IMR-90 (cell line): ENCODE results near the gene UPF1. TPM values are rescaled to one million over a fixed set of nuclear protein-coding genes. Genes with fewer than 3 reads are reported as not detected.

ENCODE experiments used
- ATAC-seq: fragments of 200-7000 bp; cut with Tn5 transposase; 2 replicates; pipeline ENCODE4 v1.9.1; 2020; ENCODE audit warnings: low read depth, mild to moderate bottlenecking, moderate library complexity
- BruUV-seq: library from RNA; stranded (reverse); fragments of 400-500 nt; replicated peaks from 2 replicates; lab custom pipeline; 2021; lab: Mats Ljungman, UMichigan
- CTCF ChIA-PET: fragments of 300-600 bp; formaldehyde crosslinking; extraction: SDS; loops from one replicate; lab custom pipeline; 2021; ENCODE audit warnings: antibody characterized with exemption; lab: Yijun Ruan, JAX
- POLR2A ChIA-PET: fragments of 300-600 bp; sonication (Branson Sonifier 250); formaldehyde crosslinking; loops from one replicate; lab custom pipeline; 2022; ENCODE audit warnings: antibody characterized with exemption; ENCODE audit not compliant: unreplicated experiment; lab: Charles Lee
- DNase-seq: peaks from one replicate; pipeline ENCODE4 v3.0.0; 2013
- H2AFZ ChIP-seq: replicated peaks from 2 replicates; pipeline ENCODE3; 2013; ENCODE audit warnings: low read length, mild to moderate bottlenecking; ENCODE audit not compliant: poor library complexity
- H2AK5ac ChIP-seq: 2 replicates; pipeline ENCODE4 v1.6.1; 2013; ENCODE audit warnings: low read depth, low read length, inconsistent platforms
- H2AK9ac ChIP-seq: replicated peaks from 2 replicates; pipeline ENCODE3; 2013; ENCODE audit warnings: mild to moderate bottlenecking, low read depth, low read length, moderate library complexity; ENCODE audit not compliant: poor library complexity
- H2BK120ac ChIP-seq: 2 replicates; pipeline ENCODE4 v1.6.1; 2013; ENCODE audit warnings: low read depth, low read length, inconsistent platforms
- H2BK15ac ChIP-seq: 3 replicates; pipeline ENCODE4 v1.6.1; 2013; ENCODE audit warnings: low read depth, low read length, inconsistent platforms
- H2BK20ac ChIP-seq: 2 replicates; pipeline ENCODE4 v1.6.1; 2013; ENCODE audit warnings: low read depth, mild to moderate bottlenecking, inconsistent platforms, low read length, moderate library complexity
- H2BK5ac ChIP-seq: 2 replicates; pipeline ENCODE4 v1.6.1; 2013; ENCODE audit warnings: mild to moderate bottlenecking, low read depth, low read length, inconsistent platforms; ENCODE audit not compliant: poor library complexity, severe bottlenecking
- H3K14ac ChIP-seq: replicated peaks from 2 replicates; pipeline ENCODE4 v1.6.1; 2013; ENCODE audit warnings: low read depth, low read length, inconsistent platforms
- H3K18ac ChIP-seq: 2 replicates; pipeline ENCODE4 v1.6.1; 2013; ENCODE audit warnings: low read depth, low read length, control low read depth
- H3K23ac ChIP-seq: 2 replicates; pipeline ENCODE4 v1.6.1; 2013; ENCODE audit warnings: low read depth, low read length, inconsistent platforms
- H3K27ac ChIP-seq: 2 replicates; pipeline ENCODE4 v1.5.1; 2013; ENCODE audit warnings: mild to moderate bottlenecking, control low read depth, low read length; ENCODE audit not compliant: insufficient read depth
- H3K27me3 ChIP-seq: 2 replicates; pipeline ENCODE4 v1.6.1; 2013; ENCODE audit warnings: low read length; ENCODE audit not compliant: control insufficient read depth, insufficient read depth
- H3K36me3 ChIP-seq: 2 replicates; pipeline ENCODE4 v1.6.1; 2013; ENCODE audit warnings: low read length, mixed read lengths; ENCODE audit not compliant: control insufficient read depth, insufficient read depth
- H3K4ac ChIP-seq: 2 replicates; pipeline ENCODE4 v1.6.1; 2013; ENCODE audit warnings: low read depth, low read length, inconsistent platforms
- H3K4me1 ChIP-seq: 2 replicates; pipeline ENCODE4 v1.6.1; 2013; ENCODE audit warnings: low read length, mixed read lengths; ENCODE audit not compliant: control insufficient read depth, insufficient read depth
- H3K4me2 ChIP-seq: 2 replicates; pipeline ENCODE4 v1.6.1; 2013; ENCODE audit warnings: low read depth, mild to moderate bottlenecking, control low read depth, low read length, moderate library complexity
- H3K4me3 ChIP-seq: 2 replicates; pipeline ENCODE4 v1.5.1; 2013; ENCODE audit warnings: low read depth, mild to moderate bottlenecking, control low read depth, low read length, moderate library complexity; ENCODE audit not compliant: insufficient read depth
- H3K56ac ChIP-seq: 2 replicates; pipeline ENCODE4 v1.6.1; 2013; ENCODE audit warnings: low read length, inconsistent platforms; ENCODE audit not compliant: insufficient read depth; ENCODE audit errors: extremely low read depth
- H3K79me1 ChIP-seq, 2 experiments: 2 replicates each; pipeline ENCODE4 v1.6.1; 2013; ENCODE audit warnings: low read length in 2 of 2, inconsistent platforms in 1 of 2, low read depth in 1 of 2
- H3K9ac ChIP-seq: 2 replicates; pipeline ENCODE4 v1.6.1; 2013; ENCODE audit warnings: low read depth, low read length, control low read depth
- H3K9me1 ChIP-seq: 2 replicates; pipeline ENCODE4 v1.6.1; 2013; ENCODE audit warnings: low read length, inconsistent platforms; ENCODE audit not compliant: insufficient read depth
- H3K9me3 ChIP-seq: 2 replicates; pipeline ENCODE4 v1.6.1; 2013; ENCODE audit warnings: low read length; ENCODE audit not compliant: control insufficient read depth, insufficient read depth
- H4K20me1 ChIP-seq: 2 replicates; pipeline ENCODE4 v1.6.1; 2013; ENCODE audit warnings: low read length, inconsistent platforms; ENCODE audit not compliant: insufficient read depth
- H4K5ac ChIP-seq: 2 replicates; pipeline ENCODE4 v1.6.1; 2013; ENCODE audit warnings: mild to moderate bottlenecking, low read depth, low read length, control low read depth
- H4K8ac ChIP-seq, 2 experiments: 2 replicates each; pipeline ENCODE4 v1.6.1; 2013; ENCODE audit warnings: low read depth in 2 of 2, low read length in 2 of 2, control low read depth in 1 of 2, inconsistent platforms in 1 of 2
- H4K91ac ChIP-seq: 2 replicates; pipeline ENCODE4 v1.6.1; 2013; ENCODE audit warnings: low read depth, low read length, inconsistent platforms; ENCODE audit not compliant: insufficient read depth
- BHLHE40 ChIP-seq: fragments of 150-350 bp; IDR thresholded peaks from 2 replicates; pipeline ENCODE4 v1.6.1; 2016; ENCODE audit warnings: mild to moderate bottlenecking, low read depth, low read length
- CEBPB ChIP-seq: IDR thresholded peaks from 2 replicates; pipeline ENCODE4 v1.6.1; 2012; ENCODE audit warnings: low read depth, low read length, improper control_type of control experiment
- CHD1 ChIP-seq: IDR thresholded peaks from 2 replicates; pipeline ENCODE4 v1.6.1; 2012; ENCODE audit warnings: low read depth, low read length, improper control_type of control experiment
- CTCF ChIP-seq: conservative IDR thresholded peaks from 2 replicates; pipeline ENCODE4 v1.5.1; 2012; ENCODE audit warnings: mild to moderate bottlenecking, low read depth, low read length, improper control_type of control experiment
- ELK1 ChIP-seq: fragments of 150-350 bp; IDR thresholded peaks from 2 replicates; pipeline ENCODE4 v1.6.1; 2016; ENCODE audit warnings: low read depth, mild to moderate bottlenecking, low read length, moderate library complexity, borderline replicate concordance
- FOS ChIP-seq: fragments of 150-350 bp; IDR thresholded peaks from 2 replicates; pipeline ENCODE4 v1.6.1; 2016; ENCODE audit warnings: low read depth, low read length
- MAFK ChIP-seq: IDR thresholded peaks from 2 replicates; pipeline ENCODE4 v1.6.1; 2012; ENCODE audit warnings: low read depth, low read length, improper control_type of control experiment
- MAZ ChIP-seq: IDR thresholded peaks from 2 replicates; pipeline ENCODE4 v1.6.1; 2012; ENCODE audit warnings: low read depth, mild to moderate bottlenecking, low read length, improper control_type of control experiment, moderate library complexity, borderline replicate concordance
- MXI1 ChIP-seq: IDR thresholded peaks from 2 replicates; pipeline ENCODE4 v1.6.1; 2012; ENCODE audit warnings: low read depth, mild to moderate bottlenecking, low read length, moderate library complexity, borderline replicate concordance
- NFE2L2 ChIP-seq: fragments of 150-350 bp; IDR thresholded peaks from 2 replicates; pipeline ENCODE4 v1.6.1; 2016; ENCODE audit warnings: low read depth, mild to moderate bottlenecking, low read length
- POLR2A ChIP-seq: IDR thresholded peaks from 2 replicates; pipeline ENCODE4 v1.6.1; 2012; ENCODE audit warnings: mild to moderate bottlenecking, low read depth, low read length
- RAD21 ChIP-seq: IDR thresholded peaks from 2 replicates; pipeline ENCODE4 v1.6.1; 2012; ENCODE audit warnings: low read length, improper control_type of control experiment
- RCOR1 ChIP-seq: IDR thresholded peaks from 2 replicates; pipeline ENCODE4 v1.6.1; 2012; ENCODE audit warnings: mild to moderate bottlenecking, low read length, improper control_type of control experiment; ENCODE audit not compliant: insufficient replicate concordance
- RFX5 ChIP-seq: IDR thresholded peaks from 2 replicates; pipeline ENCODE4 v1.8.0; 2012; ENCODE audit warnings: low read depth, mild to moderate bottlenecking, low read length, moderate library complexity
- SMC3 ChIP-seq: fragments of 150-350 bp; IDR thresholded peaks from 2 replicates; pipeline ENCODE4 v1.6.1; 2016; ENCODE audit warnings: low read depth, mild to moderate bottlenecking, antibody characterized with exemption, low read length, moderate library complexity
- USF2 ChIP-seq: fragments of 150-350 bp; IDR thresholded peaks from 2 replicates; pipeline ENCODE4 v1.6.1; 2017; ENCODE audit warnings: mild to moderate bottlenecking, antibody characterized with exemption, low read length, low read depth
- WGBS, 2 experiments: methylation state at CpG; one replicate each; pipeline versions ENCODE4 v1.1.5 to v1.1.7; 2013; ENCODE audit warnings: missing lambda C conversion rate in 2 of 2; ENCODE audit not compliant: insufficient read length in 1 of 2; ENCODE audit errors: extremely low coverage in 2 of 2; 5-methylcytosine and 5-hydroxymethylcytosine counted together
- dilution Hi-C: fragments of 300-500 bp; cut with HindIII; formaldehyde crosslinking; loops from one replicate; pipeline ENCODE4 v1.14.3; 2018; ENCODE audit warnings: low sequenced_read_pairs; ENCODE audit not compliant: unreplicated experiment
- in situ Hi-C: fragments of 300-500 bp; cut with MboI; formaldehyde crosslinking; loops from 3 replicates; pipeline ENCODE4 v1.14.3; 2019; ENCODE audit warnings: low sequenced_read_pairs, inconsistent platforms, mixed read lengths
- intact Hi-C: fragments of 100-400 bp; cut with micrococcal nuclease; formaldehyde crosslinking; loops from 2 replicates; pipeline ENCODE4 v1.10.0; 2022
- polyA plus RNA-seq, 3 experiments: library from polyadenylated mRNA; depleted of rRNA; stranded (reverse); fragments of >200 nt; gene quantifications; 2 replicates each; pipeline ENCODE4 v1.2.3, GENCODE V29; 2012; ENCODE audit warnings: low replicate concordance in 1 of 3
- total RNA-seq: library from RNA; depleted of rRNA; stranded (reverse); fragments of >200 nt; gene quantifications from 2 replicates; pipeline ENCODE4 v1.2.3, GENCODE V29; 2012

UPF1 gene
- total and polyA plus RNA-seq, 2 of the 4 experiments (the other 2 are of a cell fraction): 31.2 to 50.3 TPM

GRCh38 chr19:18860302-18860700 lies 28.5 kb downstream of the UPF1 start:
- H4K91ac ChIP-seq: no peak overlapping the region
- DNase-seq (no peak), ATAC-seq (no peak)
- H3K18ac ChIP-seq: no peak overlapping the region
- CTCF ChIA-PET: no interaction called here
- no peak overlapping the region for H3K56ac ChIP-seq
- peaks cover 89% of the 10 kb centered on the region for H3K36me3 ChIP-seq
- no peaks in the 10 kb centered on the region for H3K27me3 ChIP-seq
- no peaks in the 10 kb centered on the region for H3K4me1 ChIP-seq
- H4K20me1 ChIP-seq: peaks cover 15% of the 10 kb centered on the region
- no peak overlapping the region for H2BK15ac ChIP-seq
- no peak overlapping the region for H2BK120ac ChIP-seq
- H2BK5ac ChIP-seq: no peak overlapping the region
- dilution Hi-C loops: no loop called here
- POLR2A ChIA-PET: no interaction called here
- peaks cover 9 to 42% of the 10 kb centered on the region in 2 experiments; a peak in 3 of 4 replicates for H3K79me1 ChIP-seq
- H4K5ac ChIP-seq: no peak overlapping the region
- no peak overlapping the region for H2BK20ac ChIP-seq
- TF ChIP-seq MAFK (no peak), ELK1 (no peak), RFX5 (no peak), MAZ (no peak), BHLHE40 (no peak), CTCF (no peak), FOS (no peak), MXI1 (no peak), SMC3 (no peak), CHD1 (no peak), RAD21 (no peak), POLR2A (no peak), RCOR1 (no peak), NFE2L2 (no peak), USF2 (no peak), CEBPB (no peak)
- WGBS, 2 experiments: no CpG with 5 or more reads among the region's 11 CpGs
- no peak overlapping the region for H2AK5ac ChIP-seq
- H2AFZ ChIP-seq: no peak overlapping the region
- H3K9me1 ChIP-seq: no peaks in the 10 kb centered on the region
- H3K4ac ChIP-seq: no peak overlapping the region
- no peaks in the 10 kb centered on the region for H3K9me3 ChIP-seq
- H2AK9ac ChIP-seq: no peak overlapping the region
- BruUV-seq: no TSS peak
- no peak overlapping the region for H3K4me3 ChIP-seq
- H3K14ac ChIP-seq: no peak overlapping the region
- no peak overlapping the region for H3K23ac ChIP-seq
- H3K4me2 ChIP-seq: no peak overlapping the region
- H3K9ac ChIP-seq: no peak overlapping the region
- H4K8ac ChIP-seq: no peak overlapping the region
- intact Hi-C loops: no loop called here
- no peak overlapping the region for H3K27ac ChIP-seq
- in situ Hi-C loops: no loop called here
